ENCODE results near the gene FRRS1L.

Gene FRRS1L

GRCh38 chr9:109176386-109176785, 9.3 kb upstream of the FRRS1L start:
- no peak for DNase-seq

GRCh38 chr9:109172935-109173334, 5.9 kb upstream of the FRRS1L start:
- no peak for DNase-seq

GRCh38 chr9:109171926-109172325, 4.9 kb upstream of the FRRS1L start:
- DNase-seq = no peak

GRCh38 chr9:109168170-109168569, 1.1 kb upstream of the FRRS1L start:
- peak; percentile 45 for DNase-seq

- DNase-seq = no peak
Measured at GRCh38 chr9:109167716-109168115, 667 bp upstream of the FRRS1L start.

GRCh38 chr9:109166171-109166770, 778 bp downstream of the FRRS1L start:
- DNase-seq = no peak

GRCh38 chr9:109164042-109164441, 3.0 kb downstream of the FRRS1L start:
- DNase-seq = no peak

- DNase-seq = no peak
Measured at GRCh38 chr9:109163194-109163593, 3.9 kb downstream of the FRRS1L start.

- DNase-seq = no peak
Measured at GRCh38 chr9:109162677-109163076, 4.4 kb downstream of the FRRS1L start.

GRCh38 chr9:109161471-109161870, 5.6 kb downstream of the FRRS1L start:
- no peak for DNase-seq

- no peak for DNase-seq
Measured at GRCh38 chr9:109159583-109159982, 7.5 kb downstream of the FRRS1L start.

- no peak for DNase-seq
Measured at GRCh38 chr9:109158651-109159050, 8.4 kb downstream of the FRRS1L start.

- DNase-seq = no peak
Measured at GRCh38 chr9:109156708-109157107, 10.3 kb downstream of the FRRS1L start.

- DNase-seq = no peak
Measured at GRCh38 chr9:109150925-109151545, 16.0 kb downstream of the FRRS1L start.

GRCh38 chr9:109149722-109150121, 17.3 kb downstream of the FRRS1L start:
- DNase-seq = no peak

GRCh38 chr9:109149089-109149488, 18.0 kb downstream of the FRRS1L start:
- DNase-seq = no peak

- DNase-seq = no peak
Measured at GRCh38 chr9:109145051-109145450, 22.0 kb downstream of the FRRS1L start.

- DNase-seq = peak; percentile 50
Measured at GRCh38 chr9:109143881-109144562, 23.0 kb downstream of the FRRS1L start.

- DNase-seq = no peak
Measured at GRCh38 chr9:109141375-109141774, 25.7 kb downstream of the FRRS1L start.

- DNase-seq = no peak
Measured at GRCh38 chr9:109139851-109140250, 27.2 kb downstream of the FRRS1L start.

- no peak for DNase-seq
Measured at GRCh38 chr9:109138421-109138820, 28.6 kb downstream of the FRRS1L start.

- DNase-seq = no peak
Measured at GRCh38 chr9:109134167-109134578, 32.9 kb downstream of the FRRS1L start.

GRCh38 chr9:109133533-109133932, 33.5 kb downstream of the FRRS1L start:
- no peak for DNase-seq

- no peak for DNase-seq
Measured at GRCh38 chr9:109132567-109133021, 34.5 kb downstream of the FRRS1L start.

All from activated CD4-positive, alpha-beta T cell treated with anti-CD3 and anti-CD28 coated beads, Interleukin-10, Interleukin-2, amounts not matched to agents 100 ng/mL and 50 ng/mL, durations not matched to agents 16 hours and 8 hours (primary cell).